Panc1 (cell line): Measurements from ENCODE around the gene CACNA1B.

Source experiments
- POLR2AphosphoS5 ChIP-seq: IDR thresholded peaks from 2 replicates; pipeline ENCODE4 v1.6.1; 2012; ENCODE audit warnings: mild to moderate bottlenecking, low read depth, low read length, moderate library complexity
- REST ChIP-seq, 2 experiments: IDR thresholded peaks; 2 replicates each; pipeline ENCODE4 v1.6.1; 2011 to 2012; ENCODE audit warnings: low read depth in 2 of 2, control low read depth in 1 of 2, low read length in 1 of 2, mild to moderate bottlenecking in 1 of 2, moderate library complexity in 1 of 2; ENCODE audit not compliant: insufficient read depth in 1 of 2
- SIN3A ChIP-seq: IDR thresholded peaks from 2 replicates; pipeline ENCODE4 v1.6.1; 2012; ENCODE audit warnings: low read depth, mild to moderate bottlenecking, low read length, moderate library complexity, borderline replicate concordance; ENCODE audit not compliant: insufficient read depth
- TCF7L2 ChIP-seq: IDR thresholded peaks from 2 replicates; pipeline ENCODE4 v1.6.1; 2011; ENCODE audit warnings: mild to moderate bottlenecking, low read depth, low read length, inconsistent platforms
- TF ChIP-seq, protein P1 (sequence below): fragments of 450-650 bp; IDR thresholded peaks from 2 replicates; pipeline ENCODE4 v1.5.1; 2017; ENCODE audit warnings: mild to moderate bottlenecking

DNA sequence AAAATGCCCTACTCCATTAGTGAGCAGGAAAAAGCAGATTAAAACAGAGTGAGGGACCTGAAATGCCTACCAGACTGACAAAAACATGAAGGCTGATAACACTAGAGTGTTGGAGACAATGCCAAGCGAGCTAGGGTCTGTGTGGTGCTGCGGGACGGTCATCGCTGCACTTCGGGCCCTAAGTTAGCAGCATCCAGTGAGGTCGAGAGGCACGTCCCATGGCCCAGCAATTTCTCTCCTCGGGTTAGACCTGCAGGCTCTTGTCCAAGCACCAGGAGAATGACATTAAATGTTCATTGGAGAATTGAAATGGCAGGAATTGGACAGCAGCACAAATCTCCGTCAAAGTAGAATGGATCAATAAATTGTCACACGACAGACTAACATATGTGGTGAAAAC lies 5.3 kb upstream of the CACNA1B start:
- no peak for TF ChIP-seq POLR2AphosphoS5
- TF ChIP-seq, protein P1, sequence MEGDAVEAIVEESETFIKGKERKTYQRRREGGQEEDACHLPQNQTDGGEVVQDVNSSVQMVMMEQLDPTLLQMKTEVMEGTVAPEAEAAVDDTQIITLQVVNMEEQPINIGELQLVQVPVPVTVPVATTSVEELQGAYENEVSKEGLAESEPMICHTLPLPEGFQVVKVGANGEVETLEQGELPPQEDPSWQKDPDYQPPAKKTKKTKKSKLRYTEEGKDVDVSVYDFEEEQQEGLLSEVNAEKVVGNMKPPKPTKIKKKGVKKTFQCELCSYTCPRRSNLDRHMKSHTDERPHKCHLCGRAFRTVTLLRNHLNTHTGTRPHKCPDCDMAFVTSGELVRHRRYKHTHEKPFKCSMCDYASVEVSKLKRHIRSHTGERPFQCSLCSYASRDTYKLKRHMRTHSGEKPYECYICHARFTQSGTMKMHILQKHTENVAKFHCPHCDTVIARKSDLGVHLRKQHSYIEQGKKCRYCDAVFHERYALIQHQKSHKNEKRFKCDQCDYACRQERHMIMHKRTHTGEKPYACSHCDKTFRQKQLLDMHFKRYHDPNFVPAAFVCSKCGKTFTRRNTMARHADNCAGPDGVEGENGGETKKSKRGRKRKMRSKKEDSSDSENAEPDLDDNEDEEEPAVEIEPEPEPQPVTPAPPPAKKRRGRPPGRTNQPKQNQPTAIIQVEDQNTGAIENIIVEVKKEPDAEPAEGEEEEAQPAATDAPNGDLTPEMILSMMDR, result no peak
- TF ChIP-seq SIN3A, result no peak
- no peak for TF ChIP-seq REST (IDR thresholded peaks at IDR 0.05; ENCODE audit: insufficient read depth in 1 of 2, low read depth in 2 of 2, low read length in 1 of 2)
- no peak for TF ChIP-seq TCF7L2
